Measurements from ENCODE around the gene NR2C2AP.

NR2C2AP gene

GRCh38 chr19:19192078-19192882 lies 10.9 kb downstream of the NR2C2AP start, which contains the start of the genes BORCS8 and RFXANK:
TSS of gene BORCS8 (minus strand) at chr19:19192152. CDS start at chr19:19192117, 35 bp downstream.
TSS of gene RFXANK (plus strand) at chr19:19192258. CDS start at chr19:19193947, 1,689 bp downstream.
- ATAC-seq (ENCODE audit: low read depth) (peak; percentile 88), DNase-seq (ENCODE audit: low spot score) (peak; percentile 98)
- H3K4me1 ChIP-seq (ENCODE audit: insufficient read depth, poor library complexity, severe bottlenecking): no peaks in the 10 kb centered on the region
- H3K27ac ChIP-seq (ENCODE audit: poor library complexity, severe bottlenecking): peak within 1 kb of the TSS; percentile 70
- TF ChIP-seq CTCF (IDR thresholded peaks at IDR 0.05; ENCODE audit: poor library complexity, severe bottlenecking): no peak
- H3K4me3 ChIP-seq (ENCODE audit: severe bottlenecking): peak within 1 kb of the TSS; percentile 74
- H3K9me3 ChIP-seq (ENCODE audit: severe bottlenecking): no peaks in the 10 kb centered on the region
- no peaks in the 10 kb centered on the region for H3K27me3 ChIP-seq (ENCODE audit: insufficient read depth, poor library complexity, severe bottlenecking)
- H3K36me3 ChIP-seq (ENCODE audit: low read depth): peaks cover 16% of the 10 kb centered on the region

GRCh38 chr19:19191768-19192077 lies 11.5 kb downstream of the NR2C2AP start:
- no peak for DNase-seq (ENCODE audit: low spot score)
- Histone ChIP-seq H3K27ac (ENCODE audit: poor library complexity, severe bottlenecking) (peak overlapping the region; percentile 70), H3K4me1 (ENCODE audit: insufficient read depth, poor library complexity, severe bottlenecking) (no peaks in the 10 kb centered on the region), H3K9me3 (ENCODE audit: severe bottlenecking) (no peaks in the 10 kb centered on the region), H3K4me3 (ENCODE audit: severe bottlenecking) (peak overlapping the region; percentile 74), H3K36me3 (ENCODE audit: low read depth) (peaks cover 14% of the 10 kb centered on the region), H3K27me3 (ENCODE audit: insufficient read depth, poor library complexity, severe bottlenecking) (no peaks in the 10 kb centered on the region)
- no peak for TF ChIP-seq CTCF (IDR thresholded peaks at IDR 0.05; ENCODE audit: poor library complexity, severe bottlenecking)
- no peak for ATAC-seq (ENCODE audit: low read depth)

GRCh38 chr19:19186742-19187141 lies 16.5 kb downstream of the NR2C2AP start:
- Histone ChIP-seq H3K9me3 (ENCODE audit: severe bottlenecking) (no peaks in the 10 kb centered on the region), H3K4me1 (ENCODE audit: insufficient read depth, poor library complexity, severe bottlenecking) (no peaks in the 10 kb centered on the region), H3K4me3 (ENCODE audit: severe bottlenecking) (no peak overlapping the region), H3K27me3 (ENCODE audit: insufficient read depth, poor library complexity, severe bottlenecking) (no peaks in the 10 kb centered on the region), H3K36me3 (ENCODE audit: low read depth) (peaks cover 22% of the 10 kb centered on the region), H3K27ac (ENCODE audit: poor library complexity, severe bottlenecking) (no peak overlapping the region)
- no peak for DNase-seq (ENCODE audit: low spot score)
- no peak for ATAC-seq (ENCODE audit: low read depth)
- TF ChIP-seq CTCF (IDR thresholded peaks at IDR 0.05; ENCODE audit: poor library complexity, severe bottlenecking): no peak

- no peak for DNase-seq (ENCODE audit: low spot score)
These were observed 17.1 kb downstream of the NR2C2AP start for GRCh38 chr19:19185853-19186740.

More at GRCh38 chr19:19185853-19186740, 17.1 kb downstream of the NR2C2AP start:
- peak; percentile 55 for TF ChIP-seq CTCF (IDR thresholded peaks at IDR 0.05; ENCODE audit: poor library complexity, severe bottlenecking)
- ATAC-seq (ENCODE audit: low read depth): peak; percentile 68
- Histone ChIP-seq H3K27me3 (ENCODE audit: insufficient read depth, poor library complexity, severe bottlenecking) (no peaks in the 10 kb centered on the region), H3K4me1 (ENCODE audit: insufficient read depth, poor library complexity, severe bottlenecking) (no peaks in the 10 kb centered on the region), H3K36me3 (ENCODE audit: low read depth) (peaks cover 22% of the 10 kb centered on the region), H3K9me3 (ENCODE audit: severe bottlenecking) (no peaks in the 10 kb centered on the region), H3K27ac (ENCODE audit: poor library complexity, severe bottlenecking) (no peak overlapping the region), H3K4me3 (ENCODE audit: severe bottlenecking) (no peak overlapping the region)

Measured in RWPE2 (cell line).